K562 (cell line): ENCODE data around the gene GRB2. TPM values are rescaled to one million over a fixed set of nuclear protein-coding genes. Genes with fewer than 3 reads are reported as not detected.

ENCODE experiments used
- DIDO1 ChIP-seq: fragments of 450-650 bp; IDR thresholded peaks from 2 replicates; pipeline ENCODE4 v1.6.1; 2016; ENCODE audit warnings: low read depth, missing biosample characterization, missing genetic modification characterization
- HLTF ChIP-seq: fragments of 450-650 bp; IDR thresholded peaks from 2 replicates; pipeline ENCODE4 v1.6.1; 2016
- JUNB ChIP-seq: fragments of 450-650 bp; formaldehyde crosslinking; conservative IDR thresholded peaks from 2 replicates; pipeline ENCODE4 v1.4.0; 2020; ENCODE audit warnings: mild to moderate bottlenecking
- KAT7 ChIP-seq: sonication (generic); formaldehyde crosslinking; IDR thresholded peaks from 2 replicates; pipeline ENCODE4 v1.8.0; 2022; ENCODE audit warnings: missing genetic modification reagents, mild to moderate bottlenecking, borderline replicate concordance
- KDM4B ChIP-seq, 2 experiments: fragments of 450-650 bp in 1 of 2; sonication (generic) in 1 of 2; IDR thresholded peaks; 2 replicates each; pipeline ENCODE4 v1.6.1; 2016 to 2017; ENCODE audit warnings: borderline replicate concordance in 2 of 2, antibody characterized with exemption in 1 of 2, low read depth in 1 of 2, mild to moderate bottlenecking in 1 of 2
- KLF16 ChIP-seq: IDR thresholded peaks from 2 replicates; pipeline ENCODE4 v1.6.1; 2016; ENCODE audit warnings: antibody characterized with exemption
- KLF6 ChIP-seq: fragments of 250-450 bp; sonication (Bioruptor Pico); IDR thresholded peaks from 2 replicates; pipeline ENCODE4 v1.4.0; 2020; ENCODE audit warnings: mild to moderate bottlenecking, moderate library complexity, borderline replicate concordance
- NFRKB ChIP-seq: fragments of 450-650 bp; IDR thresholded peaks from 2 replicates; pipeline ENCODE4 v1.6.1; 2016; ENCODE audit warnings: low read depth
- POU5F1 ChIP-seq: fragments of 150-350 bp; IDR thresholded peaks from 2 replicates; pipeline ENCODE4 v1.6.1; 2014; ENCODE audit warnings: borderline replicate concordance, low read length, low read depth, mild to moderate bottlenecking; ENCODE audit not compliant: partially characterized antibody
- RBM34 ChIP-seq: fragments of 200-400 bp; formaldehyde crosslinking; IDR thresholded peaks from 2 replicates; pipeline ENCODE4 v1.6.1; 2018; ENCODE audit warnings: low read length, borderline replicate concordance; ENCODE audit not compliant: insufficient read depth
- SMARCB1 ChIP-seq: IDR thresholded peaks from 2 replicates; pipeline ENCODE4 v1.6.1; 2011; ENCODE audit warnings: improper control_type of control experiment, low read depth; ENCODE audit not compliant: insufficient read length
- SMC3 ChIP-seq: conservative IDR thresholded peaks from 2 replicates; pipeline ENCODE4 v1.6.1; 2011; ENCODE audit warnings: low read depth, low read length, improper control_type of control experiment; ENCODE audit not compliant: insufficient read depth
- YY1 ChIP-seq, 3 experiments: IDR thresholded peaks; 2 replicates each; pipeline ENCODE4 v1.6.1; 2011; ENCODE audit warnings: low read length in 2 of 3, mild to moderate bottlenecking in 2 of 3, moderate library complexity in 2 of 3, borderline replicate concordance in 1 of 3, control low read depth in 1 of 3, low read depth in 1 of 3; ENCODE audit not compliant: insufficient read depth in 3 of 3, insufficient replicate concordance in 2 of 3, control insufficient read depth in 1 of 3, insufficient read length in 1 of 3; ENCODE audit errors: extremely low read depth in 1 of 3
- ZNF124 ChIP-seq: sonication (generic); formaldehyde crosslinking; IDR thresholded peaks from 2 replicates; pipeline ENCODE4 v1.8.1; 2022; ENCODE audit warnings: missing genetic modification reagents
- polyA plus RNA-seq, 8 experiments: library from polyadenylated mRNA; depleted of rRNA in 4 of 8; stranded (reverse) in 5 of 8; unstranded in 3 of 8; fragments of >200 nt; fragmentation: Nextera tagmentation in 2 of 8; fragmentation: Illumina TruSeq in 1 of 8; extraction: Ambion mirVana in 2 of 8; extraction: Trizol in 1 of 8; gene quantifications; 2 replicates each; pipeline versions ENCODE4 v1.2.1 to v1.2.3, GENCODE V29; 2011 to 2014; ENCODE audit warnings: inconsistent platforms in 1 of 8, missing spikeins in 1 of 8
- total RNA-seq, 7 experiments: library from RNA; depleted of rRNA in 6 of 7; stranded (reverse); fragments of >200 nt in 6 of 7; fragmentation: Illumina TruSeq in 2 of 7; extraction: Trizol in 2 of 7; gene quantifications; 2 replicates each; pipeline versions ENCODE4 v1.2.1 to v1.2.3, GENCODE V29; 2011 to 2021; ENCODE audit warnings: low replicate concordance in 1 of 7
- TF ChIP-seq, protein P1 (sequence below), 2 experiments: fragments of 450-650 bp in 1 of 2; sonication (generic) in 1 of 2; formaldehyde crosslinking in 1 of 2; IDR thresholded peaks; 2 replicates each; pipeline versions ENCODE4 v1.7.1 to v1.9.0; 2016 to 2022; ENCODE audit warnings: inconsistent platforms in 1 of 2, mild to moderate bottlenecking in 1 of 2, missing genetic modification reagents in 1 of 2
- TF ChIP-seq, protein P2 (sequence below): fragments of 250-450 bp; sonication (Bioruptor Pico); IDR thresholded peaks from 2 replicates; pipeline ENCODE4 v1.5.0; 2020; ENCODE audit warnings: mild to moderate bottlenecking, borderline replicate concordance

Gene GRB2
- total and polyA plus RNA-seq, 9 of the 15 experiments (the other 6 are each of a cell fraction or from before 2014, with no cell fraction given): 57.2 to 136 (median 84.8) TPM

DNA sequence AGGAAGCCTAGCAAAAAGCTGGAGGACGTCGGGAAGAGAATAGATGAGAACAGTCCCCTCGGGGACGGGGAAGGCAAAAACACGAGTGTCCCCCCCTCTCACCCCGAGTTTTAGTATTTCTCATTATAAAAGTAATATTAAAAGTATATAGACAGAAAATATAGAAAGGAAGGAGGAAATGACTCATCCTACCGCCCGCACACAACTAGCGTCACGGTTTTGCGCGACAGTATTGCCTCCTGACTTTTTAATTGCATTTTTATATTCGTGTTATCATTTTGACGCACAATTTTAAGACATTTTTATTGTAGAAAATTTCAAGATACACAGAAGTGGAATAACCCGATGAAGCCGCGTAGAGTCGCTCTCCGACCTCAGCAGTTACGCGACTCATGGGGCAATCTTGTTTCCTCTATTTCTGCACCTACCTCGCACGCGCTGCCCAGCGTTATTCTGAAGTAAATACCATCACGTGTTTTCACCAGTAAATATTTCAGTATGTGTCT, 115.6 kb downstream of the GRB2 start (continued):
- TF ChIP-seq, protein P1, sequence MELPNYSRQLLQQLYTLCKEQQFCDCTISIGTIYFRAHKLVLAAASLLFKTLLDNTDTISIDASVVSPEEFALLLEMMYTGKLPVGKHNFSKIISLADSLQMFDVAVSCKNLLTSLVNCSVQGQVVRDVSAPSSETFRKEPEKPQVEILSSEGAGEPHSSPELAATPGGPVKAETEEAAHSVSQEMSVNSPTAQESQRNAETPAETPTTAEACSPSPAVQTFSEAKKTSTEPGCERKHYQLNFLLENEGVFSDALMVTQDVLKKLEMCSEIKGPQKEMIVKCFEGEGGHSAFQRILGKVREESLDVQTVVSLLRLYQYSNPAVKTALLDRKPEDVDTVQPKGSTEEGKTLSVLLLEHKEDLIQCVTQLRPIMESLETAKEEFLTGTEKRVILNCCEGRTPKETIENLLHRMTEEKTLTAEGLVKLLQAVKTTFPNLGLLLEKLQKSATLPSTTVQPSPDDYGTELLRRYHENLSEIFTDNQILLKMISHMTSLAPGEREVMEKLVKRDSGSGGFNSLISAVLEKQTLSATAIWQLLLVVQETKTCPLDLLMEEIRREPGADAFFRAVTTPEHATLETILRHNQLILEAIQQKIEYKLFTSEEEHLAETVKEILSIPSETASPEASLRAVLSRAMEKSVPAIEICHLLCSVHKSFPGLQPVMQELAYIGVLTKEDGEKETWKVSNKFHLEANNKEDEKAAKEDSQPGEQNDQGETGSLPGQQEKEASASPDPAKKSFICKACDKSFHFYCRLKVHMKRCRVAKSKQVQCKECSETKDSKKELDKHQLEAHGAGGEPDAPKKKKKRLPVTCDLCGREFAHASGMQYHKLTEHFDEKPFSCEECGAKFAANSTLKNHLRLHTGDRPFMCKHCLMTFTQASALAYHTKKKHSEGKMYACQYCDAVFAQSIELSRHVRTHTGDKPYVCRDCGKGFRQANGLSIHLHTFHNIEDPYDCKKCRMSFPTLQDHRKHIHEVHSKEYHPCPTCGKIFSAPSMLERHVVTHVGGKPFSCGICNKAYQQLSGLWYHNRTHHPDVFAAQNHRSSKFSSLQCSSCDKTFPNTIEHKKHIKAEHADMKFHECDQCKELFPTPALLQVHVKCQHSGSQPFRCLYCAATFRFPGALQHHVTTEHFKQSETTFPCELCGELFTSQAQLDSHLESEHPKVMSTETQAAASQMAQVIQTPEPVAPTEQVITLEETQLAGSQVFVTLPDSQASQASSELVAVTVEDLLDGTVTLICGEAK (IDR thresholded peaks at IDR 0.05): 0 out of 2 replicates have a peak, but pooled peaks have one; percentile 24
- TF ChIP-seq, protein P1 (CRISPR knock-in tag; IDR thresholded peaks at IDR 0.05): no peak
- TF ChIP-seq KDM4B (IDR thresholded peaks at IDR 0.05; ENCODE audit: borderline replicate concordance in 2 of 2, low read depth in 1 of 2): no peak
- TF ChIP-seq POU5F1: no peak
- TF ChIP-seq SMARCB1: no peak
- TF ChIP-seq KLF6: no peak
- TF ChIP-seq JUNB (CRISPR knock-in tag): no peak
- no peak for TF ChIP-seq YY1 (IDR thresholded peaks at IDR 0.05; ENCODE audit: borderline replicate concordance in 1 of 3, control insufficient read depth in 1 of 3, extremely low read depth in 1 of 3, insufficient read depth in 3 of 3, insufficient read length in 1 of 3, insufficient replicate concordance in 2 of 3, low read depth in 1 of 3, low read length in 2 of 3)
- peak; percentile 89 for TF ChIP-seq NFRKB
- no peak for TF ChIP-seq KAT7 (CRISPR knock-in tag)
- no peak for TF ChIP-seq DIDO1 (tag)
- TF ChIP-seq RBM34: no peak
- TF ChIP-seq, protein P2, sequence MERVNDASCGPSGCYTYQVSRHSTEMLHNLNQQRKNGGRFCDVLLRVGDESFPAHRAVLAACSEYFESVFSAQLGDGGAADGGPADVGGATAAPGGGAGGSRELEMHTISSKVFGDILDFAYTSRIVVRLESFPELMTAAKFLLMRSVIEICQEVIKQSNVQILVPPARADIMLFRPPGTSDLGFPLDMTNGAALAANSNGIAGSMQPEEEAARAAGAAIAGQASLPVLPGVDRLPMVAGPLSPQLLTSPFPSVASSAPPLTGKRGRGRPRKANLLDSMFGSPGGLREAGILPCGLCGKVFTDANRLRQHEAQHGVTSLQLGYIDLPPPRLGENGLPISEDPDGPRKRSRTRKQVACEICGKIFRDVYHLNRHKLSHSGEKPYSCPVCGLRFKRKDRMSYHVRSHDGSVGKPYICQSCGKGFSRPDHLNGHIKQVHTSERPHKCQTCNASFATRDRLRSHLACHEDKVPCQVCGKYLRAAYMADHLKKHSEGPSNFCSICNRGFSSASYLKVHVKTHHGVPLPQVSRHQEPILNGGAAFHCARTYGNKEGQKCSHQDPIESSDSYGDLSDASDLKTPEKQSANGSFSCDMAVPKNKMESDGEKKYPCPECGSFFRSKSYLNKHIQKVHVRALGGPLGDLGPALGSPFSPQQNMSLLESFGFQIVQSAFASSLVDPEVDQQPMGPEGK (CRISPR knock-in tag): no peak
- no peak for TF ChIP-seq ZNF124 (CRISPR knock-in tag)
- no peak for TF ChIP-seq HLTF
- TF ChIP-seq SMC3: 0 out of 2 replicates have a peak, but pooled peaks have one; percentile 9
- no peak for TF ChIP-seq KLF16
